ENCODE results near the gene CD79B. TPM values are rescaled to one million over a fixed set of nuclear protein-coding genes. Genes with fewer than 3 reads are reported as not detected.
"Not testable (repeated sequence)": the region's sequence is repeated elsewhere in the genome, so short reads cannot be mapped to it uniquely, and the experiment has no call there.

The CD79B gene
- total and polyA plus RNA-seq, 2 experiments from 2014 or later: 1.3 to 2.5 TPM

DNA sequence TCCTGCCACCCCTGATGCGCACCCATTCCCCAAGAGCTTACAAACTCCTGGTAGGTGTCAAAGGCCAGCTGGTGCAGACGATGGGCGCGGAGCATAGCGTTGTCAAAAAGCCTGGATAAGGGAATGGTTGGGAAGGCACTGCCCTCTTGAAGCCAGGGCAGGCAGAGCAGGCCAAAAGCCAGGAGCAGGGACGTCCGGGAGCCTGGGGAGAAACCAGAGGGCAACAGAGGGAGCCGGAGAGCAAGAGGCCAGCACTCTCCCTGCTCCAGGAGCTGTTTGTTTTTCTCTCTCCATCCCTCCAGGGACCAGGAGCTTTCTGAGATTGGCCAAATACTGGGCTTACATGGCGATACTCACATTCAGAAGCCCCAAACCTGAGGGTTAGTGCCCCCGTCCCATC lies 13.8 kb downstream of the CD79B start:
- H3K27me3 Mint-ChIP-seq (ENCODE audit: insufficient read depth, low read depth, poor library complexity): peaks cover 25% of the 10 kb centered on the region
- ATAC-seq: peak; percentile 87
- Histone ChIP-seq H3K27me3 (ENCODE audit: insufficient read depth) (no peaks in the 10 kb centered on the region), H4K20me1 (replicated peaks; ENCODE audit: insufficient read depth) (no peaks in the 10 kb centered on the region), H3K4me2 (peak overlapping the region; percentile 79), H3K4me3 (peak overlapping the region; percentile 54), H3K27ac (ENCODE audit: low read depth) (no peak overlapping the region), H2AFZ (peak overlapping the region; percentile 87; the same call in 1 of the 2 replicates), H3K36me3 (ENCODE audit: insufficient read depth) (no peaks in the 10 kb centered on the region), H3K4me1 (ENCODE audit: insufficient read depth) (0 out of 2 replicates have a peak, but pooled peaks cover 4% of the 10 kb centered on the region), H3K9me2 (ENCODE audit: insufficient read depth) (no peaks in the 10 kb centered on the region), H3K79me2 (replicated peaks; ENCODE audit: insufficient read depth) (no peaks in the 10 kb centered on the region), H3F3A (replicated peaks; ENCODE audit: low read depth) (no peaks in the 10 kb centered on the region)
- H3K4me3 Mint-ChIP-seq: peak overlapping the region; percentile 50; the same call in 2 of the 3 replicates
- H3K36me3 Mint-ChIP-seq (ENCODE audit: low read depth): no peaks in the 10 kb centered on the region
- TF ChIP-seq, protein P1, sequence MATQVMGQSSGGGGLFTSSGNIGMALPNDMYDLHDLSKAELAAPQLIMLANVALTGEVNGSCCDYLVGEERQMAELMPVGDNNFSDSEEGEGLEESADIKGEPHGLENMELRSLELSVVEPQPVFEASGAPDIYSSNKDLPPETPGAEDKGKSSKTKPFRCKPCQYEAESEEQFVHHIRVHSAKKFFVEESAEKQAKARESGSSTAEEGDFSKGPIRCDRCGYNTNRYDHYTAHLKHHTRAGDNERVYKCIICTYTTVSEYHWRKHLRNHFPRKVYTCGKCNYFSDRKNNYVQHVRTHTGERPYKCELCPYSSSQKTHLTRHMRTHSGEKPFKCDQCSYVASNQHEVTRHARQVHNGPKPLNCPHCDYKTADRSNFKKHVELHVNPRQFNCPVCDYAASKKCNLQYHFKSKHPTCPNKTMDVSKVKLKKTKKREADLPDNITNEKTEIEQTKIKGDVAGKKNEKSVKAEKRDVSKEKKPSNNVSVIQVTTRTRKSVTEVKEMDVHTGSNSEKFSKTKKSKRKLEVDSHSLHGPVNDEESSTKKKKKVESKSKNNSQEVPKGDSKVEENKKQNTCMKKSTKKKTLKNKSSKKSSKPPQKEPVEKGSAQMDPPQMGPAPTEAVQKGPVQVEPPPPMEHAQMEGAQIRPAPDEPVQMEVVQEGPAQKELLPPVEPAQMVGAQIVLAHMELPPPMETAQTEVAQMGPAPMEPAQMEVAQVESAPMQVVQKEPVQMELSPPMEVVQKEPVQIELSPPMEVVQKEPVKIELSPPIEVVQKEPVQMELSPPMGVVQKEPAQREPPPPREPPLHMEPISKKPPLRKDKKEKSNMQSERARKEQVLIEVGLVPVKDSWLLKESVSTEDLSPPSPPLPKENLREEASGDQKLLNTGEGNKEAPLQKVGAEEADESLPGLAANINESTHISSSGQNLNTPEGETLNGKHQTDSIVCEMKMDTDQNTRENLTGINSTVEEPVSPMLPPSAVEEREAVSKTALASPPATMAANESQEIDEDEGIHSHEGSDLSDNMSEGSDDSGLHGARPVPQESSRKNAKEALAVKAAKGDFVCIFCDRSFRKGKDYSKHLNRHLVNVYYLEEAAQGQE (IDR thresholded peaks at IDR 0.05; ENCODE audit: unreplicated experiment): no peak
- TF ChIP-seq, protein P2, sequence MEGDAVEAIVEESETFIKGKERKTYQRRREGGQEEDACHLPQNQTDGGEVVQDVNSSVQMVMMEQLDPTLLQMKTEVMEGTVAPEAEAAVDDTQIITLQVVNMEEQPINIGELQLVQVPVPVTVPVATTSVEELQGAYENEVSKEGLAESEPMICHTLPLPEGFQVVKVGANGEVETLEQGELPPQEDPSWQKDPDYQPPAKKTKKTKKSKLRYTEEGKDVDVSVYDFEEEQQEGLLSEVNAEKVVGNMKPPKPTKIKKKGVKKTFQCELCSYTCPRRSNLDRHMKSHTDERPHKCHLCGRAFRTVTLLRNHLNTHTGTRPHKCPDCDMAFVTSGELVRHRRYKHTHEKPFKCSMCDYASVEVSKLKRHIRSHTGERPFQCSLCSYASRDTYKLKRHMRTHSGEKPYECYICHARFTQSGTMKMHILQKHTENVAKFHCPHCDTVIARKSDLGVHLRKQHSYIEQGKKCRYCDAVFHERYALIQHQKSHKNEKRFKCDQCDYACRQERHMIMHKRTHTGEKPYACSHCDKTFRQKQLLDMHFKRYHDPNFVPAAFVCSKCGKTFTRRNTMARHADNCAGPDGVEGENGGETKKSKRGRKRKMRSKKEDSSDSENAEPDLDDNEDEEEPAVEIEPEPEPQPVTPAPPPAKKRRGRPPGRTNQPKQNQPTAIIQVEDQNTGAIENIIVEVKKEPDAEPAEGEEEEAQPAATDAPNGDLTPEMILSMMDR (conservative IDR thresholded peaks at IDR 0.05; ENCODE audit: low read depth in 2 of 2): peak in 1 of 2 experiments; percentile 49; a peak in 2 of 4 replicates
- no peak overlapping the region for H3K27ac Mint-ChIP-seq
- H3K4me1 Mint-ChIP-seq: peaks cover 22% of the 10 kb centered on the region
- H3K9me3 Mint-ChIP-seq: no peaks in the 10 kb centered on the region
- peak; percentile 77 for DNase-seq (ENCODE audit: low spot score)

DNA sequence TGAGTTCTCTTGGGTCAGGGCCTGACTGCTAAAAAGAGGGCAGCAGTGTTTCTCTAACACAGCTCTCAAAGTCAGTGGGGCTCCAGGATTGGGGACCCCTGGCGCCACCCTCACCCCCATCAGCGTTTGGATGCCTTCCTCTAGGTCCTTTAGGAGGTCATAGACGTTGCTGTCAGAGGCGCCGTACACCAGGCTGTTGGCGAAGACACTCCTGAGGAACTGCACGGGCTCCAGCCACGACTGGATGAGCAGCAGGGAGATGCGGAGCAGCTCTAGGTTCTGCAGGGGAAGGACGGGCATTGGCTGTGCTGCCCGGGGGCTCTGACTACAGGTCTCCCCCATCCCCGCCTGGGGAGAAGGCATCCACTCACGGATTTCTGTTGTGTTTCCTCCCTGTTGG lies 14.5 kb downstream of the CD79B start:
- Mint-ChIP-seq H3K27me3 (ENCODE audit: insufficient read depth, low read depth, poor library complexity) (peaks cover 26% of the 10 kb centered on the region), H3K4me3 (no peak overlapping the region), H3K27ac (no peak overlapping the region), H3K36me3 (ENCODE audit: low read depth) (no peaks in the 10 kb centered on the region), H3K9me3 (no peaks in the 10 kb centered on the region), H3K4me1 (peaks cover 22% of the 10 kb centered on the region)
- H3K4me3 ChIP-seq: peak overlapping the region; percentile 54
- DNase-seq (ENCODE audit: low spot score) (no peak), ATAC-seq (peak; percentile 6; the same call in 1 of the 3 replicates)
- H3K4me1 ChIP-seq (ENCODE audit: insufficient read depth): 0 out of 2 replicates have a peak, but pooled peaks cover 4% of the 10 kb centered on the region
- no peak for TF ChIP-seq ZNF331 (CRISPR knock-in tag; IDR thresholded peaks at IDR 0.05; ENCODE audit: low read depth)
- TF ChIP-seq ZNF114 (CRISPR knock-in tag; IDR thresholded peaks at IDR 0.05): no peak
- no peaks in the 10 kb centered on the region for H3K79me2 ChIP-seq (replicated peaks; ENCODE audit: insufficient read depth)
- peak overlapping the region; percentile 87 for H2AFZ ChIP-seq
- H3K27ac ChIP-seq (ENCODE audit: low read depth): no peak overlapping the region
- H3K4me2 ChIP-seq: peak overlapping the region; percentile 79; the same call in 1 of the 2 replicates
- no peaks in the 10 kb centered on the region for H3K9me2 ChIP-seq (ENCODE audit: insufficient read depth)
- no peaks in the 10 kb centered on the region for H4K20me1 ChIP-seq (replicated peaks; ENCODE audit: insufficient read depth)
- no peaks in the 10 kb centered on the region for H3F3A ChIP-seq (replicated peaks; ENCODE audit: low read depth)
- no peaks in the 10 kb centered on the region for H3K36me3 ChIP-seq (ENCODE audit: insufficient read depth)
- H3K27me3 ChIP-seq (ENCODE audit: insufficient read depth): no peaks in the 10 kb centered on the region

DNA sequence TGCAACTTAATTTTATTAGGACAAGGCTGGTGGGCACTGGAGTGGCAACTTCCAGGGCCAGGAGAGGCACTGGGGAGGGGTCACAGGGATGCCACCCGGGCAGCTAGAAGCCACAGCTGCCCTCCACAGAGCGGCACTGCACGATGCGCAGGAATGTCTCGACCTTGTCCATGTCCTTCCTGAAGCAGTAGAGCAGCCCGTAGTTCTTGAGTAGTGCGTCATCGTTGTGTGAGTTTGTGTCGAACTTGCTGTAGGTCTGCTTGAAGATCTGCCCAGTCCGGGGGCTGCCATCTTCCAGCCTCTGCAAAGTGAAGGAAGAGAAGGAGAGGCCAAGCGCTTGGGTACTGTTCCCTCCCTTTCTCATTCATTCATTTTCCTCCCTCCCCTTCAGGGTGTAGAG lies 14.9 kb downstream of the CD79B start:
- not testable (repeated sequence) for H3K9me3 Mint-ChIP-seq; H3K4me3 Mint-ChIP-seq; H3K4me3 ChIP-seq; H2AFZ ChIP-seq; ATAC-seq; H3K4me2 ChIP-seq; H3F3A ChIP-seq (replicated peaks; ENCODE audit: low read depth); H3K27ac Mint-ChIP-seq; H3K9me2 ChIP-seq (ENCODE audit: insufficient read depth); H3K36me3 ChIP-seq (ENCODE audit: insufficient read depth); H3K27ac ChIP-seq (ENCODE audit: low read depth); H4K20me1 ChIP-seq (replicated peaks; ENCODE audit: insufficient read depth); H3K79me2 ChIP-seq (replicated peaks; ENCODE audit: insufficient read depth); H3K36me3 Mint-ChIP-seq (ENCODE audit: low read depth); H3K27me3 ChIP-seq (ENCODE audit: insufficient read depth); DNase-seq (ENCODE audit: low spot score); H3K4me1 ChIP-seq (ENCODE audit: insufficient read depth)
- peaks cover 22% of the 10 kb centered on the region for H3K4me1 Mint-ChIP-seq
- H3K27me3 Mint-ChIP-seq (ENCODE audit: insufficient read depth, low read depth, poor library complexity): peaks cover 24% of the 10 kb centered on the region

Data from GM23338 (cell line).